ENCODE measurements around the gene LARGE2. TPM values are rescaled to one million over a fixed set of nuclear protein-coding genes. Genes with fewer than 3 reads are reported as not detected.

LARGE2 gene
- total RNA-seq, 3 donors from 2014 or later, result 5.9 to 6.3 TPM; not detected in 1

DNA sequence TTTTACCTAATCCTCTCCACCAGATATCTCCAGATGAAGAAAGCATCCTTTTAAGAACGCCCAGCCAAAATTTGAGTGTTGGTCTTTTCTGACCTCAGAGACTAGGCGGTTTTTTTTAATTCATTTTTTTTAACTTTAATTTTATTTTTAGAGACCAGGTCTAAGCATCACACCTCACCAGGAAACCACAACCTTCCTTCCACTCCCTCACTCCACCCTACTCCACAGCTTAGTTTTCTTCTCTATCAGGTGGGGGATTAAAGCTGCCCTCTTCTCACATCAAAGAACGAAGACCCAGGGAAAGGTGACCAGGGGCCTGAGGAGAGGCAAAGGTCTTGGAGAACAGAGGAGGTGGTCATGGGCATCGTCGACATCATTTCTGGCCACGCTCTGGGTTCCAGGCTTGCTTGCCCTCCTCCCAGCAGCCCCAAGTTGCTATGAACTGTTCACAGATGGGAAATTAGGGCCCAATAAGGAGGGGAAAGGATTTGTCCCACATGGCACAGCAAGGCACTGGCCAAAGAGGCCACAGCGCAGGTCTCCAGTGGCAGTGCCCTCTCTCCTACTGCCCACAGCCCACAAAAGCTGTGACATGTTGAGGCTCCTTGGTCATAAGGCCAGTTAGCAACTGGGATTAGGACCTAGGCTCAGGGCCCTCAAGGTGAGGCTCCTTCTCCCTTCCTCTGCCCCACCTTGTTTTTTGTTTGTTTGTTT lies 3.3 kb upstream of the LARGE2 start:
- H3K27me3 ChIP-seq, result no peaks in the 10 kb centered on the region
- intact Hi-C loops (cut with DNase I; ENCODE audit: low total_unique reads), result no loop called here
- peaks cover 2% of the 10 kb centered on the region for H3K36me3 ChIP-seq
- H3K4me3 ChIP-seq, result peak overlapping the region; percentile 96 to 100 (median 98)
- no peak for DNase-seq (ENCODE audit: low spot score in 2 of 2)
- peaks cover 0 to 19% of the 10 kb centered on the region in 2 donors for H3K4me1 ChIP-seq
- no peaks in the 10 kb centered on the region for H3K9me3 ChIP-seq
- H3K27ac ChIP-seq, result peak overlapping the region; percentile 49 to 93
- TF ChIP-seq, protein P1, sequence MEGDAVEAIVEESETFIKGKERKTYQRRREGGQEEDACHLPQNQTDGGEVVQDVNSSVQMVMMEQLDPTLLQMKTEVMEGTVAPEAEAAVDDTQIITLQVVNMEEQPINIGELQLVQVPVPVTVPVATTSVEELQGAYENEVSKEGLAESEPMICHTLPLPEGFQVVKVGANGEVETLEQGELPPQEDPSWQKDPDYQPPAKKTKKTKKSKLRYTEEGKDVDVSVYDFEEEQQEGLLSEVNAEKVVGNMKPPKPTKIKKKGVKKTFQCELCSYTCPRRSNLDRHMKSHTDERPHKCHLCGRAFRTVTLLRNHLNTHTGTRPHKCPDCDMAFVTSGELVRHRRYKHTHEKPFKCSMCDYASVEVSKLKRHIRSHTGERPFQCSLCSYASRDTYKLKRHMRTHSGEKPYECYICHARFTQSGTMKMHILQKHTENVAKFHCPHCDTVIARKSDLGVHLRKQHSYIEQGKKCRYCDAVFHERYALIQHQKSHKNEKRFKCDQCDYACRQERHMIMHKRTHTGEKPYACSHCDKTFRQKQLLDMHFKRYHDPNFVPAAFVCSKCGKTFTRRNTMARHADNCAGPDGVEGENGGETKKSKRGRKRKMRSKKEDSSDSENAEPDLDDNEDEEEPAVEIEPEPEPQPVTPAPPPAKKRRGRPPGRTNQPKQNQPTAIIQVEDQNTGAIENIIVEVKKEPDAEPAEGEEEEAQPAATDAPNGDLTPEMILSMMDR (IDR thresholded peaks at IDR 0.05), result no peak
- no peak for TF ChIP-seq POLR2AphosphoS5 (IDR thresholded peaks at IDR 0.05)
- no peak for TF ChIP-seq POLR2A (IDR thresholded peaks at IDR 0.05)

DNA sequence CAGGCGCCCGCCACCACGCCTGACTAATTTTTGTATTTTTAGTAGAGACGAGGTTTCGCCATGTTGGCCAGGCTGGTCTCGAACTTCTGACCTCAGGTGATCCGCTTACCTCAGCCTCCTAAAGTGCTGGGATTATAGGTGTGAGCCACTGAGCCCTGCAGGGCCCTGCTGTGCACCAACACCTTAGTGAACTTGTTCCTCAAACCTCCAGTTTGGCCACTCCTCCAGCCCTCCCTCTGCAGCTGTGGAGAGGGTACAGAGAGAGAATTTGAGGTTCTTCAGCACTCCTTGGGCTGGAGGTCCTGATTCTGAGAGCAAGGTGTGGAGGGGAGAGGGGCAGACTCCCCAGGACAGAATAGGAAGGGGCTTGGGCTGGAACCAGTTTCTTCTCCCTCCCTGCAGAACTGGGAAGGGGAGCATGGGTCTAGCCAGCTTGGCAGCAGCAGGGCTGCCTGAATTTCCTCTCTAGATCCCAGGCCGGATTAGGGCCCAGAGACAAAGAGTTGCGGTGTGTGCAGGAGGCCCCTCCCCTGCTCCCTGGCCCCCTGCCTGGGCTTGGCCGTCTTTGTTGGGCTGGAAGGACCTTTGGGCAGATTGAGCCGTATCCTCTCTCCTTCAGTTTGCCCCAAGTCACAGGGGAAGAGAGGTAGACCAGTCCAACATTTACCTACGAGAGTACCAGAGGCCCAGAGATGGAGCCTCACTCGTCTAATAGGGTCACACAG lies 2.5 kb upstream of the LARGE2 start:
- Histone ChIP-seq H3K4me1 (peaks cover 0 to 19% of the 10 kb centered on the region in 2 donors), H3K27ac (peak overlapping the region; percentile 88 to 93), H3K9me3 (no peaks in the 10 kb centered on the region), H3K27me3 (no peaks in the 10 kb centered on the region), H3K4me3 (no peak overlapping the region), H3K36me3 (no peaks in the 10 kb centered on the region)
- intact Hi-C loops (cut with DNase I; ENCODE audit: low total_unique reads), result no loop called here
- DNase-seq (ENCODE audit: low spot score in 2 of 2), result peak in 1 of 2 donors; percentile 49
- TF ChIP-seq, protein P1 (IDR thresholded peaks at IDR 0.05), result no peak
- no peak for TF ChIP-seq POLR2A (IDR thresholded peaks at IDR 0.05)
- TF ChIP-seq POLR2AphosphoS5 (IDR thresholded peaks at IDR 0.05), result no peak

DNA sequence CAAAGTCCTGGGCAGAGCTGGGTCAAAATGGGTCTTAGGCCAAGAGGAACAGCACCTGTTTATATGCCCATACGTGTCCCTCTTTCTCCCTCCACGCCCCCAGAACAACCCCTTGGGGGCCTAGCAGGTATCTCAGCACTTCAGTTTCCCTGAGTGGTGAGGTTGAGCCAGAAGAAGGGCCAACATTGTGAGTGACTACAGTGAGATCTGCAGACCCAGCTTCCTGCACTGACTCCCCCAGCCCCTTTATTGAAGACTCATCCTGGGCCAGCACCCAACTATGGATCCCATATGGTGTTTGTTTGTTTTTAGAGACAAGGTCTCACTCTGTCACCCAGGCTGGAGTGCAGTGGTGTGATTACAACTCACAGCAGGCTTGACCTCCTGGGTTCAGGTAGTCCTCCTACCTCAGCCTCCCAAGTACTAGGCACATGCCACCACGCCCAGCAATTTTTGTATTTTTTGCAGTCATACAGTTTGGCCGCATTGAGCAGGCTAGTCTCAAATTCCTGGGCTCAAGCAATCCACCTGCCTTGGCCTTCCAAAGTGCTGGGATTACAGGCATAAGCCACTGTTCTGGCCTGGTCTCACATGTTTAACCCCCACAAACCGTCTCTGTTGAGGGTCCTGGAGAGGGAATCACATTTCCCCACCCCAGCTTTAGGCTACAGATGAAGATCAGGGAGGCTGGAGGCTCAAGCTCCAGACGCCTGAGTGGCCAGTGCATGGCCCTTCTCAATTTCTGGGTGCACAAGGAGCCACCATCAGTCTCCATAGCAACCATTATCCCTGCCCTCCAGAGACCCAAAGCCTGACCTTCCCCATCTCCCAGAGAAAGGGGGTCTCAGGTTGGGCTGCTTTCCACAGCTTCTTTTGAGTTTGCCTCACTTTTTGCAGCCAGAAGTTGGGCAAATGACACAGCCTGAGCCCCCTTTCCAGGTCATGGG lies 1.7 kb upstream of the LARGE2 start:
- Histone ChIP-seq H3K4me3 (peak overlapping the region in 1 of 3 donors; percentile 79), H3K27me3 (no peaks in the 10 kb centered on the region), H3K4me1 (peaks cover 0 to 19% of the 10 kb centered on the region in 2 donors), H3K27ac (peak overlapping the region; percentile 88 to 93), H3K9me3 (no peaks in the 10 kb centered on the region), H3K36me3 (no peaks in the 10 kb centered on the region)
- TF ChIP-seq POLR2AphosphoS5 (IDR thresholded peaks at IDR 0.05) (no peak), POLR2A (IDR thresholded peaks at IDR 0.05) (no peak)
- TF ChIP-seq, protein P1 (IDR thresholded peaks at IDR 0.05), result no peak
- intact Hi-C loops (cut with DNase I; ENCODE audit: low total_unique reads), result no loop called here
- no peak for DNase-seq (ENCODE audit: low spot score in 2 of 2)

DNA sequence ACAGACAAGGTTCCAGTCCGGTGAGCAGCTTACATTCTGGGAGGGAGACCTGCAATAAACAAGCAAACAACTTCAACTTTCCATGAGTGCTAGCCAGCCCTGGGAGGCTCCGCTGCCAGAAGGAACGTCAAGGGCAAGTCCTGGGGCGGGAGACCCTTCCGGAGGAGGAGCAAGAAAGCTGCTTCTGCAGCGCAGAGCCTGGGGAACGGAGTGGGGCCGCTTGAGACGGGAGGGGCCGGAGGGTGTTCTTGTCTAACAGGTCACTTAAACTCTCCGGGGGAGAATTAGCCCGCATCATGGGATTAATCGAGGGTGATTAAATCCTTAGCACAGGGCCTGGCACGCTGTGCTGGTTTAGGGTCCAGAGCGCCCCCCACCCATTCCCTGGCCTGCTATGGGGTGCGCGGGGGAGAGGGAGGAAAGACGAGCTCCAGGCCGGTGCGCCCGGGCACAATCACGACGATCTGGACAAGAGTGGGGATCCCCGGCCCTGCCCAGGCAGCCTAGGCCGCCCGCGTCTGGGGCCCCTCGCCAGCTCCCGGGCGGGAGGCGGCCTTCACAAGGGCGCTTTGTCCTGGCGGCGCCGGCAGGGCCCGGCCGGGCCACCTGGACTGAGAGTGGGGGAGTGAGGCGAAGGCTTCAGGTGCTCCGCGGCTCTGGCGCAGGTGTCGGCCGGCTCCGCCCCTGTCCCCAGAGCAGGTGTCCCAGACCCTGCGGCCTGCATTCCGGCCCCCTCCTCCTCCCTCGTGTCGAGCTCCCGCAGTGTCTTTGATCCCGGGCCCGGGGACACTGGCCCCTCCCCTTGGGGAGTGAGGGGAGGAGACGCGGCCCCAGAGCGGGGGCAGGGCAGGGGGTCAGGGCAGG lies 663 bp upstream of the LARGE2 start:
- TF ChIP-seq POLR2A (IDR thresholded peaks at IDR 0.05), result no peak
- TF ChIP-seq, protein P1 (IDR thresholded peaks at IDR 0.05), result peak in 2 of 3 donors; percentile 13 to 14
- TF ChIP-seq POLR2AphosphoS5 (IDR thresholded peaks at IDR 0.05), result no peak
- no peaks in the 10 kb centered on the region for H3K9me3 ChIP-seq
- H3K4me1 ChIP-seq, result peaks cover 0 to 18% of the 10 kb centered on the region in 2 donors
- intact Hi-C loops (cut with DNase I; ENCODE audit: low total_unique reads), result no loop called here
- H3K4me3 ChIP-seq, result peak overlapping the region in 2 of 3 donors; percentile 67 to 79
- peak; percentile 67 to 71 for DNase-seq (ENCODE audit: low spot score in 2 of 2)
- peak overlapping the region; percentile 83 to 88 for H3K27ac ChIP-seq
- no peaks in the 10 kb centered on the region for H3K27me3 ChIP-seq
- no peaks in the 10 kb centered on the region for H3K36me3 ChIP-seq
